Endothelial cell of umbilical vein (primary cell): ENCODE results near the gene KAT6B. TPM values are rescaled to one million over a fixed set of nuclear protein-coding genes. Genes with fewer than 3 reads are reported as not detected.

Experiments
- BruUV-seq: library from RNA; stranded (reverse); fragments of 400-500 nt; replicated peaks from 2 replicates; lab custom pipeline; 2021; lab: Mats Ljungman, UMichigan
- CTCF ChIA-PET: fragments of 300-600, 350-600 bp; sonication (Branson Sonifier 250); formaldehyde crosslinking; loops from one replicate; lab custom pipeline; 2021; ENCODE audit warnings: antibody characterized with exemption, inconsistent platforms; lab: Charles Lee
- POLR2A ChIA-PET: fragments of 300-600, 350-600 bp; sonication (Branson Sonifier 250); formaldehyde crosslinking; loops from one replicate; lab custom pipeline; 2021; ENCODE audit warnings: antibody characterized with exemption, inconsistent platforms; lab: Charles Lee
- DNase-seq: peaks from one replicate; pipeline ENCODE4 v3.0.0-alpha.2; 2011; ENCODE audit warnings: low read depth, low spot score
- FAIRE-seq: peaks from 2 replicates; lab custom pipeline; 2011; peaks lifted over from hg19 to GRCh38; lab: Jason Lieb, UNC
- H2AFZ ChIP-seq: 2 replicates; pipeline ENCODE4 v1.6.0; 2012; ENCODE audit warnings: low read depth, low read length, control low read depth, inconsistent platforms
- H3K27ac ChIP-seq: 2 replicates; pipeline ENCODE4 v1.5.1; 2011; ENCODE audit warnings: low read depth, mild to moderate bottlenecking, control low read depth, low read length, moderate library complexity; ENCODE audit not compliant: insufficient read depth
- H3K27me3 ChIP-seq, 2 experiments: 2 replicates each; pipeline versions ENCODE4 v1.6.0 to v1.6.1; 2011; ENCODE audit warnings: low read length in 2 of 2, mixed read lengths in 1 of 2; ENCODE audit not compliant: control insufficient read depth in 2 of 2, insufficient read depth in 2 of 2
- H3K36me3 ChIP-seq, 2 experiments: 2 replicates in 1 of 2; 3 replicates in 1 of 2; pipeline ENCODE4 v1.5.1; 2011; ENCODE audit warnings: low read length in 2 of 2, mild to moderate bottlenecking in 1 of 2, moderate library complexity in 1 of 2; ENCODE audit not compliant: control insufficient read depth in 2 of 2, insufficient read depth in 2 of 2; ENCODE audit errors: extremely low read depth in 1 of 2
- H3K4me1 ChIP-seq: 3 replicates; pipeline ENCODE4 v1.5.1; 2011; ENCODE audit warnings: mild to moderate bottlenecking, low read length; ENCODE audit not compliant: control insufficient read depth, insufficient read depth; ENCODE audit errors: extremely low read depth
- H3K4me2 ChIP-seq: 2 replicates; pipeline ENCODE4 v1.6.1; 2011; ENCODE audit warnings: low read length, control low read depth, mixed read lengths; ENCODE audit not compliant: insufficient read depth
- H3K4me3 ChIP-seq, 3 experiments: fragments of 200-600 bp in 1 of 3; sonication (generic), shearing (Covaris generic) in 1 of 3; replicated peaks in 1 of 3; 2 replicates each; pipeline ENCODE4 v1.5.1; 2011 to 2016; ENCODE audit warnings: control low read depth in 3 of 3, low read length in 3 of 3, mild to moderate bottlenecking in 2 of 3, inconsistent platforms in 1 of 3, low read depth in 1 of 3, moderate library complexity in 1 of 3; ENCODE audit not compliant: insufficient read depth in 1 of 3
- H3K79me2 ChIP-seq: 2 replicates; pipeline ENCODE4 v1.6.0; 2012; ENCODE audit warnings: low read length, inconsistent platforms; ENCODE audit not compliant: control insufficient read depth, insufficient read depth
- H3K9ac ChIP-seq: replicated peaks from 2 replicates; pipeline ENCODE3; 2011; ENCODE audit warnings: low read length, control low read depth; ENCODE audit not compliant: insufficient read depth; ENCODE audit errors: extremely low read depth
- H3K9me1 ChIP-seq: replicated peaks from 3 replicates; pipeline ENCODE4 v1.6.0; 2011; ENCODE audit warnings: mild to moderate bottlenecking, low read length; ENCODE audit not compliant: control insufficient read depth, insufficient read depth; ENCODE audit errors: extremely low read depth
- H3K9me3 ChIP-seq: replicated peaks from 2 replicates; pipeline ENCODE4 v1.5.1; 2012; ENCODE audit warnings: low read length, inconsistent platforms; ENCODE audit not compliant: control insufficient read depth, insufficient read depth
- H4K20me1 ChIP-seq: replicated peaks from 2 replicates; pipeline ENCODE3; 2011; ENCODE audit warnings: mild to moderate bottlenecking, low read length; ENCODE audit not compliant: control insufficient read depth, insufficient read depth; ENCODE audit errors: extremely low read depth
- CTCF ChIP-seq, 2 donors: IDR thresholded peaks; 1 replicate in 1 of 2; 2 replicates in 1 of 2; pipeline ENCODE4 v1.5.1; 2011; ENCODE audit warnings: low read length in 2 of 2, mild to moderate bottlenecking in 2 of 2, moderate library complexity in 2 of 2, control low read depth in 1 of 2, inconsistent platforms in 1 of 2, low read depth in 1 of 2; ENCODE audit not compliant: insufficient read depth in 1 of 2; ENCODE audit errors: extremely low read depth in 1 of 2
- EZH2 ChIP-seq: IDR thresholded peaks from 2 replicates; pipeline ENCODE4 v1.6.1; 2012; ENCODE audit warnings: borderline replicate concordance, low read depth, mild to moderate bottlenecking, moderate library complexity, low read length, inconsistent platforms; ENCODE audit not compliant: severe bottlenecking
- FOS ChIP-seq: IDR thresholded peaks from 2 replicates; pipeline ENCODE4 v1.6.1; 2011; ENCODE audit warnings: mild to moderate bottlenecking, low read length, moderate library complexity, borderline replicate concordance; ENCODE audit not compliant: insufficient read depth
- GATA2 ChIP-seq: IDR thresholded peaks from 2 replicates; pipeline ENCODE4 v1.7.0; 2011; ENCODE audit warnings: low read depth, mild to moderate bottlenecking, moderate library complexity, mixed read lengths, low read length; ENCODE audit not compliant: insufficient read length, insufficient read depth
- JUN ChIP-seq: IDR thresholded peaks from 2 replicates; pipeline ENCODE4 v1.6.1; 2011; ENCODE audit warnings: borderline replicate concordance, low read depth; ENCODE audit not compliant: insufficient read length, insufficient read depth
- MAX ChIP-seq: IDR thresholded peaks from 2 replicates; pipeline ENCODE4 v1.6.1; 2011; ENCODE audit not compliant: insufficient read depth, insufficient read length
- MYC ChIP-seq: IDR thresholded peaks from one replicate; pipeline ENCODE4 v1.6.1; 2011; ENCODE audit warnings: mild to moderate bottlenecking, low read depth, low read length
- POLR2A ChIP-seq: IDR thresholded peaks from 2 replicates; pipeline ENCODE4 v1.6.1; 2012; ENCODE audit warnings: low read depth, mild to moderate bottlenecking, control low read depth, low read length
- POLR2AphosphoS5 ChIP-seq: IDR thresholded peaks from 2 replicates; pipeline ENCODE4 v1.6.1; 2012; ENCODE audit warnings: low read depth, mild to moderate bottlenecking, control low read depth, low read length, moderate library complexity; ENCODE audit not compliant: insufficient read depth
- dilution Hi-C: fragments of 300-500 bp; cut with MboI; formaldehyde crosslinking; loops from one replicate; pipeline ENCODE4 v1.15.0; 2019; ENCODE audit warnings: low sequenced_read_pairs; ENCODE audit not compliant: extremely low pct_ligation_motif_present
- intact Hi-C: fragments of 100-400 bp; cut with micrococcal nuclease; formaldehyde crosslinking; loops from one replicate; pipeline ENCODE4 v1.10.0; 2022
- polyA plus RNA-seq, 4 experiments: library from polyadenylated mRNA; depleted of rRNA in 3 of 4; stranded (reverse) in 3 of 4; unstranded in 1 of 4; fragments of >200 nt; gene quantifications; 2 replicates each; pipeline versions ENCODE4 v1.2.1 to v1.2.3, GENCODE V29; 2011 to 2012; ENCODE audit warnings: missing spikeins in 1 of 4
- total RNA-seq: library from RNA; stranded (reverse); gene quantifications from 2 replicates; pipeline ENCODE4 v1.2.3, GENCODE V29; 2021

Gene KAT6B
- total and polyA plus RNA-seq, 2 donors (not counting 3 experiments of a cell fraction or from before 2014, with no cell fraction given): 4.5 to 17.0 TPM

GRCh38 chr10:74890460-74890859 lies 64.1 kb downstream of the KAT6B start:
- no TSS peak for BruUV-seq
- H3K79me2 ChIP-seq: no peaks in the 10 kb centered on the region
- dilution Hi-C loops (no loop called here), intact Hi-C loops (no loop called here)
- H3K9ac ChIP-seq: no peak overlapping the region
- H4K20me1 ChIP-seq: no peaks in the 10 kb centered on the region
- DNase-seq: no peak
- H3K27ac ChIP-seq: no peak overlapping the region
- no peak for TF ChIP-seq POLR2AphosphoS5
- no peak for TF ChIP-seq FOS
- TF ChIP-seq JUN: no peak
- no peak for TF ChIP-seq MYC
- no peak for TF ChIP-seq EZH2
- TF ChIP-seq POLR2A: no peak
- no peak overlapping the region for H3K4me2 ChIP-seq
- H3K4me3 ChIP-seq: no peak overlapping the region
- CTCF ChIA-PET: interaction anchor here (0.6 to 1.3 kb wide), 2 partner anchors 109 to 718 kb away, joined by 3 read pairs; no protein-coding TSS in a partner anchor
- no peaks in the 10 kb centered on the region for H3K4me1 ChIP-seq
- no peaks in the 10 kb centered on the region for H3K9me1 ChIP-seq
- no peaks in the 10 kb centered on the region for H3K9me3 ChIP-seq
- H3K27me3 ChIP-seq: no peaks in the 10 kb centered on the region
- H3K36me3 ChIP-seq: no peaks in the 10 kb centered on the region
- FAIRE-seq: no peak
- POLR2A ChIA-PET: no interaction called here
- H2AFZ ChIP-seq: no peak overlapping the region

- Histone ChIP-seq H4K20me1 (no peaks in the 10 kb centered on the region), H3K27ac (no peak overlapping the region), H3K4me2 (no peak overlapping the region), H3K9me3 (no peaks in the 10 kb centered on the region), H3K9me1 (no peaks in the 10 kb centered on the region), H3K36me3 (no peaks in the 10 kb centered on the region), H2AFZ (no peak overlapping the region), H3K9ac (no peak overlapping the region), H3K27me3 (no peaks in the 10 kb centered on the region), H3K4me3 (no peak overlapping the region), H3K4me1 (no peaks in the 10 kb centered on the region), H3K79me2 (no peaks in the 10 kb centered on the region)
- DNase-seq (no peak), FAIRE-seq (no peak)
- intact Hi-C loops (no loop called here), dilution Hi-C loops (no loop called here)
- ChIA-PET CTCF (no interaction called here), POLR2A (no interaction called here)
- BruUV-seq: no TSS peak
- TF ChIP-seq POLR2AphosphoS5 (no peak), EZH2 (no peak), MAX (no peak), CTCF (IDR thresholded peaks at IDR 0.05; ENCODE audit: extremely low read depth in 1 of 2, insufficient read depth in 1 of 2, low read depth in 1 of 2, low read length in 2 of 2) (no peak), GATA2 (no peak), MYC (no peak), FOS (no peak), JUN (no peak), POLR2A (no peak)
These were observed 64.7 kb downstream of the KAT6B start for GRCh38 chr10:74891053-74891452.
